H1 (cell line): ENCODE measurements around the gene IKBIP. TPM values are rescaled to one million over a fixed set of nuclear protein-coding genes. Genes with fewer than 3 reads are reported as not detected.

Experiments
- CTCF ChIA-PET: fragments of 300-600 bp; sonication (Branson Sonifier 250); formaldehyde crosslinking; loops from one replicate; lab custom pipeline; 2021; ENCODE audit not compliant: partially characterized antibody; lab: Charles Lee
- POLR2A ChIA-PET: fragments of 300-600 bp; sonication (Branson Sonifier 250); formaldehyde crosslinking; loops from one replicate; lab custom pipeline; 2021; ENCODE audit warnings: inconsistent platforms; ENCODE audit not compliant: partially characterized antibody; lab: Charles Lee
- DNase-seq, 2 experiments: peaks; one replicate each; pipeline versions ENCODE4 v3.0.0 to v3.0.0-alpha.2; 2010 to 2022; ENCODE audit warnings: low spot score in 2 of 2, low read depth in 1 of 2, mixed read lengths in 1 of 2
- FAIRE-seq: peaks from 2 replicates; lab custom pipeline; 2011; peaks lifted over from hg19 to GRCh38; lab: Jason Lieb, UNC
- H2AFZ ChIP-seq: 2 replicates; pipeline ENCODE4 v1.8.1; 2012; ENCODE audit warnings: low read length, inconsistent platforms
- H2AK5ac ChIP-seq: 2 replicates; pipeline ENCODE4 v1.6.1; 2013; ENCODE audit warnings: low read depth, low read length
- H2BK120ac ChIP-seq: replicated peaks from 2 replicates; pipeline ENCODE3; 2013; ENCODE audit warnings: low read depth, low read length, inconsistent platforms
- H2BK12ac ChIP-seq: 2 replicates; pipeline ENCODE4 v1.6.1; 2013; ENCODE audit warnings: low read depth, low read length
- H2BK15ac ChIP-seq: 2 replicates; pipeline ENCODE4 v1.6.1; 2013; ENCODE audit warnings: low read length
- H2BK20ac ChIP-seq: 2 replicates; pipeline ENCODE4 v1.6.1; 2013; ENCODE audit warnings: low read length
- H2BK5ac ChIP-seq: 2 replicates; pipeline ENCODE4 v1.6.1; 2013; ENCODE audit warnings: low read depth, low read length
- H3K14ac ChIP-seq: 2 replicates; pipeline ENCODE4 v1.6.1; 2013; ENCODE audit warnings: inconsistent platforms; ENCODE audit not compliant: insufficient read length
- H3K18ac ChIP-seq: 2 replicates; pipeline ENCODE4 v1.6.1; 2013; ENCODE audit warnings: low read length; ENCODE audit errors: extremely low read depth
- H3K23ac ChIP-seq: 2 replicates; pipeline ENCODE4 v1.6.1; 2013; ENCODE audit warnings: inconsistent platforms; ENCODE audit not compliant: insufficient read length
- H3K23me2 ChIP-seq: 2 replicates; pipeline ENCODE4 v1.6.1; 2013; ENCODE audit warnings: low read depth, low read length
- H3K27ac ChIP-seq: 2 replicates; pipeline ENCODE4 v1.6.1; 2011; ENCODE audit warnings: low read depth, low read length, inconsistent platforms
- H3K27me3 ChIP-seq, 4 experiments: replicated peaks in 1 of 4; 1 replicate in 1 of 4; 2 replicates in 3 of 4; pipeline versions ENCODE4 v1.6.1 to v1.8.1; 2011 to 2013; ENCODE audit warnings: low read length in 3 of 4, mild to moderate bottlenecking in 3 of 4, inconsistent platforms in 2 of 4, mixed read lengths in 2 of 4, moderate library complexity in 1 of 4; ENCODE audit not compliant: control insufficient read depth in 3 of 4, insufficient read depth in 3 of 4; ENCODE audit errors: extremely low read depth in 1 of 4
- H3K36me3 ChIP-seq, 4 experiments: 2 replicates each; pipeline versions ENCODE4 v1.6.1 to v1.8.1; 2011 to 2013; ENCODE audit warnings: mild to moderate bottlenecking in 4 of 4, low read length in 3 of 4, moderate library complexity in 2 of 4, control low read depth in 1 of 4, inconsistent platforms in 1 of 4; ENCODE audit not compliant: insufficient read depth in 4 of 4, control insufficient read depth in 2 of 4
- H3K4ac ChIP-seq: replicated peaks from 2 replicates; pipeline ENCODE3; 2013; ENCODE audit warnings: low read length, low read depth, mixed read lengths, inconsistent platforms; ENCODE audit not compliant: insufficient read length
- H3K4me1 ChIP-seq, 4 experiments: replicated peaks in 1 of 4; 1 replicate in 1 of 4; 2 replicates in 3 of 4; pipeline versions ENCODE4 v1.6.1 to v1.8.1; 2011 to 2013; ENCODE audit warnings: low read length in 3 of 4, inconsistent platforms in 2 of 4, mixed read lengths in 1 of 4; ENCODE audit not compliant: insufficient read depth in 4 of 4, control insufficient read depth in 3 of 4
- H3K4me2 ChIP-seq, 2 experiments: 2 replicates each; pipeline versions ENCODE4 v1.6.1 to v1.8.1; 2011 to 2013; ENCODE audit warnings: low read depth in 2 of 2, low read length in 2 of 2, control low read depth in 1 of 2, inconsistent platforms in 1 of 2, mild to moderate bottlenecking in 1 of 2; ENCODE audit not compliant: insufficient read depth in 1 of 2
- H3K4me3 ChIP-seq, 4 experiments: fragments of 200-600, 300-600 bp in 1 of 4; sonication (generic), shearing (Covaris generic), sonication (Bioruptor Twin) in 1 of 4; 2 replicates each; pipeline versions ENCODE4 v1.5.1 to v1.8.1; 2011 to 2016; ENCODE audit warnings: low read length in 4 of 4, low read depth in 3 of 4, control low read depth in 2 of 4, inconsistent platforms in 2 of 4, mild to moderate bottlenecking in 2 of 4, mixed read lengths in 1 of 4, moderate library complexity in 1 of 4; ENCODE audit not compliant: insufficient read depth in 2 of 4; ENCODE audit errors: extremely low read depth in 1 of 4
- H3K56ac ChIP-seq: replicated peaks from 2 replicates; pipeline ENCODE3; 2013; ENCODE audit warnings: low read depth, mild to moderate bottlenecking, mixed read lengths, low read length, inconsistent platforms; ENCODE audit not compliant: insufficient read length
- H3K79me1 ChIP-seq: 2 replicates; pipeline ENCODE4 v1.6.1; 2013; ENCODE audit warnings: low read depth, low read length, control low read depth
- H3K79me2 ChIP-seq, 2 experiments: 2 replicates each; pipeline versions ENCODE4 v1.6.1 to v1.8.1; 2012 to 2013; ENCODE audit warnings: low read length in 2 of 2, mild to moderate bottlenecking in 2 of 2, inconsistent platforms in 1 of 2; ENCODE audit not compliant: insufficient read depth in 2 of 2, control insufficient read depth in 1 of 2
- H3K9ac ChIP-seq, 4 experiments: replicated peaks in 1 of 4; 1 replicate in 1 of 4; 2 replicates in 3 of 4; pipeline versions ENCODE4 v1.6.1 to v1.8.1; 2011 to 2013; ENCODE audit warnings: low read depth in 3 of 4, low read length in 3 of 4, control low read depth in 2 of 4, mild to moderate bottlenecking in 2 of 4, moderate library complexity in 2 of 4, inconsistent platforms in 1 of 4; ENCODE audit errors: extremely low read depth in 1 of 4
- H3K9me3 ChIP-seq, 2 experiments: 2 replicates each; pipeline versions ENCODE4 v1.6.1 to v1.8.1; 2012 to 2013; ENCODE audit warnings: mild to moderate bottlenecking in 2 of 2, moderate library complexity in 2 of 2, control low read depth in 1 of 2, inconsistent platforms in 1 of 2, low read depth in 1 of 2, low read length in 1 of 2, mixed read lengths in 1 of 2; ENCODE audit not compliant: insufficient read depth in 2 of 2
- H4K20me1 ChIP-seq, 2 experiments: replicated peaks in 1 of 2; 2 replicates each; pipeline versions ENCODE3 to v1.8.1; 2011 to 2013; ENCODE audit warnings: inconsistent platforms in 2 of 2, low read length in 2 of 2, mild to moderate bottlenecking in 1 of 2; ENCODE audit not compliant: insufficient read depth in 2 of 2, control insufficient read depth in 1 of 2
- H4K5ac ChIP-seq: 2 replicates; pipeline ENCODE4 v1.6.1; 2013; ENCODE audit warnings: low read length, low read depth, mixed read lengths, inconsistent platforms; ENCODE audit not compliant: insufficient read length
- H4K8ac ChIP-seq: 2 replicates; pipeline ENCODE4 v1.8.0; 2013; ENCODE audit warnings: mild to moderate bottlenecking, moderate library complexity, low read length, inconsistent platforms; ENCODE audit not compliant: insufficient read depth; ENCODE audit errors: extremely low read depth
- H4K91ac ChIP-seq: replicated peaks from 2 replicates; pipeline ENCODE3; 2013; ENCODE audit warnings: low read length, mixed read lengths, inconsistent platforms; ENCODE audit not compliant: insufficient read length
- ATF2 ChIP-seq: IDR thresholded peaks from 2 replicates; pipeline ENCODE4 v1.6.1; 2012; ENCODE audit warnings: low read length, inconsistent platforms
- CHD2 ChIP-seq: IDR thresholded peaks from 2 replicates; pipeline ENCODE4 v1.6.1; 2012; ENCODE audit warnings: low read length, improper control_type of control experiment
- CTBP2 ChIP-seq: IDR thresholded peaks from 2 replicates; pipeline ENCODE4 v1.7.0; 2011; ENCODE audit warnings: borderline replicate concordance, mild to moderate bottlenecking, moderate library complexity, mixed read lengths, low read length; ENCODE audit not compliant: insufficient read depth, insufficient read length
- KDM4A ChIP-seq: IDR thresholded peaks from one replicate; pipeline ENCODE4 v1.7.1; 2012; ENCODE audit warnings: low read depth, mild to moderate bottlenecking, moderate library complexity, low read length, inconsistent platforms; ENCODE audit not compliant: severe bottlenecking
- polyA plus RNA-seq, 7 experiments: library from polyadenylated mRNA; depleted of rRNA in 3 of 7; stranded (reverse) in 5 of 7; unstranded in 2 of 7; fragments of >200 nt in 5 of 7; fragments of 200-250 nt in 2 of 7; gene quantifications; 1 replicate in 5 of 7; 2 replicates in 1 of 7; 4 replicates in 1 of 7; pipeline versions ENCODE4 v1.2.1 to v1.2.3, GENCODE V29; 2011 to 2013; ENCODE audit warnings: missing spikeins in 2 of 7, mixed read lengths in 2 of 7
- total RNA-seq: library from RNA; stranded (reverse); fragmentation: NEBNext Ultra II Directional; extraction: Animal tissue kit (Norgen Biotek cat#: 25700); gene quantifications from 2 replicates; pipeline ENCODE4 v1.2.1, GENCODE V29; 2021
- TF ChIP-seq, protein P1 (sequence below): IDR thresholded peaks from 2 replicates; pipeline ENCODE4 v1.6.1; 2012; ENCODE audit warnings: inconsistent platforms

The IKBIP gene
- total and polyA plus RNA-seq, 2 of the 8 experiments (the other 6 are each of a cell fraction or from before 2014, with no cell fraction given) = 2.7 to 12.4 TPM

- H3K4ac ChIP-seq = no peak overlapping the region
- no peak overlapping the region for H3K27ac ChIP-seq
- DNase-seq (no peak), FAIRE-seq (no peak)
- no peaks in the 10 kb centered on the region for H3K79me1 ChIP-seq
- H4K20me1 ChIP-seq = no peaks in the 10 kb centered on the region
- H3K36me3 ChIP-seq = peaks cover 4 to 19% (median 6%) of the 10 kb centered on the region in 4 experiments; a peak in 7 of 8 replicates
- no peak overlapping the region for H2BK5ac ChIP-seq
- no peak overlapping the region for H2BK20ac ChIP-seq
- H3K9ac ChIP-seq = no peak overlapping the region
- H2BK12ac ChIP-seq = no peak overlapping the region
- H3K27me3 ChIP-seq = no peaks in the 10 kb centered on the region
- H3K23ac ChIP-seq = no peak overlapping the region
- H3K79me2 ChIP-seq = peaks cover 0 to 6% of the 10 kb centered on the region in 2 experiments; a peak in 1 of 4 replicates
- H3K23me2 ChIP-seq = no peaks in the 10 kb centered on the region
- H4K5ac ChIP-seq = no peak overlapping the region
- no peak overlapping the region for H4K8ac ChIP-seq
- no peak overlapping the region for H3K14ac ChIP-seq
- H2AFZ ChIP-seq = no peak overlapping the region
- H3K18ac ChIP-seq = no peak overlapping the region
- no peak overlapping the region for H4K91ac ChIP-seq
- no peaks in the 10 kb centered on the region; a peak in 1 of 7 replicates for H3K4me1 ChIP-seq
- no peak for TF ChIP-seq KDM4A
- TF ChIP-seq CHD2 = no peak
- TF ChIP-seq CTBP2 = no peak
- TF ChIP-seq, protein P1, sequence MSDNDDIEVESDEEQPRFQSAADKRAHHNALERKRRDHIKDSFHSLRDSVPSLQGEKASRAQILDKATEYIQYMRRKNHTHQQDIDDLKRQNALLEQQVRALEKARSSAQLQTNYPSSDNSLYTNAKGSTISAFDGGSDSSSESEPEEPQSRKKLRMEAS = no peak
- TF ChIP-seq ATF2 = no peak
- no peak overlapping the region for H2AK5ac ChIP-seq
- no peak overlapping the region for H3K56ac ChIP-seq
- H2BK120ac ChIP-seq = no peak overlapping the region
- no peak overlapping the region for H3K4me3 ChIP-seq
- POLR2A ChIA-PET = interaction anchor here (0.6 to 1.1 kb wide), 2 partner anchors 8 to 13 kb away, joined by 3 read pairs; no protein-coding TSS in a partner anchor
- no peak overlapping the region for H2BK15ac ChIP-seq
- CTCF ChIA-PET = interaction anchor here (0.6 to 3.2 kb wide), 11 partner anchors 14 to 239 kb away, joined by 3 to 20 read pairs (median 4); no protein-coding TSS in a partner anchor
- no peaks in the 10 kb centered on the region for H3K9me3 ChIP-seq
- no peak overlapping the region for H3K4me2 ChIP-seq
Measured at GRCh38 chr12:98651328-98651727, 6.7 kb upstream of the IKBIP start.
